Calu3 (cell line): ENCODE data around the gene TSNAX. TPM values are rescaled to one million over a fixed set of nuclear protein-coding genes. Genes with fewer than 3 reads are reported as not detected.

Source experiments
- BruUV-seq: library from RNA; stranded (reverse); fragments of 400-500 nt; replicated peaks from 2 replicates; lab custom pipeline; 2021; lab: Mats Ljungman, UMichigan
- CTCF ChIA-PET: fragments of 300-600 bp; sonication (Branson Sonifier 250); formaldehyde crosslinking; loops from one replicate; lab custom pipeline; 2022; ENCODE audit warnings: antibody characterized with exemption; lab: Charles Lee
- DNase-seq: peaks from one replicate; pipeline ENCODE4 v3.0.0; 2022
- H3K27ac Mint-ChIP-seq: one replicate; pipeline ENCODE4 v1.8.0; 2022; ENCODE audit warnings: mixed read lengths; ENCODE audit not compliant: unreplicated experiment
- H3K27me3 Mint-ChIP-seq: one replicate; pipeline ENCODE4 v1.8.0; 2022; ENCODE audit warnings: mixed read lengths; ENCODE audit not compliant: unreplicated experiment
- H3K36me3 Mint-ChIP-seq: one replicate; pipeline ENCODE4 v1.8.0; 2022; ENCODE audit warnings: mild to moderate bottlenecking, moderate library complexity, mixed read lengths; ENCODE audit not compliant: insufficient read depth, unreplicated experiment
- H3K4me1 Mint-ChIP-seq: one replicate; pipeline ENCODE4 v1.8.0; 2022; ENCODE audit warnings: mild to moderate bottlenecking, low read depth, mixed read lengths; ENCODE audit not compliant: unreplicated experiment
- H3K4me3 Mint-ChIP-seq: one replicate; pipeline ENCODE4 v1.8.0; 2022; ENCODE audit warnings: mild to moderate bottlenecking, low read depth, moderate library complexity, mixed read lengths; ENCODE audit not compliant: unreplicated experiment
- H3K9me3 Mint-ChIP-seq: one replicate; pipeline ENCODE4 v1.8.0; 2022; ENCODE audit warnings: low read depth, mixed read lengths; ENCODE audit not compliant: unreplicated experiment
- CTCF ChIP-seq: fragments of 200-600 bp; IDR thresholded peaks from one replicate; pipeline ENCODE4 v1.8.0; 2022; ENCODE audit warnings: antibody characterized with exemption; ENCODE audit not compliant: unreplicated experiment
- intact Hi-C: fragments of 100-400 bp; cut with micrococcal nuclease; formaldehyde crosslinking; loops from one replicate; pipeline ENCODE4 v1.10.0; 2022; ENCODE audit not compliant: unreplicated experiment
- total RNA-seq: library from RNA; stranded (reverse); gene quantifications from 2 replicates; pipeline ENCODE4 v1.2.3, GENCODE V29; 2022

The TSNAX gene
- total RNA-seq, 1 experiment from 2014 or later = 55.5 TPM

- no TSS peak for BruUV-seq
- TF ChIP-seq CTCF = no peak
- intact Hi-C loops = no loop called here
- no peaks in the 10 kb centered on the region for H3K27me3 Mint-ChIP-seq
- H3K4me3 Mint-ChIP-seq = no peak overlapping the region
- peaks cover 3% of the 10 kb centered on the region for H3K9me3 Mint-ChIP-seq
- H3K36me3 Mint-ChIP-seq = peaks cover 13% of the 10 kb centered on the region
- CTCF ChIA-PET = no interaction called here
- no peaks in the 10 kb centered on the region for H3K4me1 Mint-ChIP-seq
- H3K27ac Mint-ChIP-seq = no peak overlapping the region
- DNase-seq = no peak
These were observed 12.4 kb downstream of the TSNAX start for GRCh38 chr1:231540847-231541246.

- Mint-ChIP-seq H3K27me3 (no peaks in the 10 kb centered on the region), H3K36me3 (peaks cover 19% of the 10 kb centered on the region), H3K4me1 (no peaks in the 10 kb centered on the region), H3K9me3 (peaks cover 3% of the 10 kb centered on the region), H3K4me3 (no peak overlapping the region), H3K27ac (no peak overlapping the region)
- DNase-seq = no peak
- no peak for TF ChIP-seq CTCF
- intact Hi-C loops = no loop called here
- CTCF ChIA-PET = no interaction called here
- no TSS peak for BruUV-seq
These were observed 13.4 kb downstream of the TSNAX start for GRCh38 chr1:231541842-231542241.

- CTCF ChIA-PET = no interaction called here
- DNase-seq = no peak
- H3K4me1 Mint-ChIP-seq = no peaks in the 10 kb centered on the region
- H3K9me3 Mint-ChIP-seq = peaks cover 3% of the 10 kb centered on the region
- H3K4me3 Mint-ChIP-seq = no peak overlapping the region
- intact Hi-C loops = no loop called here
- BruUV-seq = no TSS peak
- no peak overlapping the region for H3K27ac Mint-ChIP-seq
- TF ChIP-seq CTCF = no peak
- no peaks in the 10 kb centered on the region for H3K27me3 Mint-ChIP-seq
- peaks cover 8% of the 10 kb centered on the region for H3K36me3 Mint-ChIP-seq
These were observed 16.6 kb downstream of the TSNAX start for GRCh38 chr1:231544943-231545592.

GRCh38 chr1:231546693-231547092 lies 18.2 kb downstream of the TSNAX start:
- no TSS peak for BruUV-seq
- H3K27ac Mint-ChIP-seq = no peak overlapping the region
- DNase-seq = no peak

More at GRCh38 chr1:231546693-231547092, 18.2 kb downstream of the TSNAX start:
- H3K4me1 Mint-ChIP-seq = no peaks in the 10 kb centered on the region
- no peak overlapping the region for H3K4me3 Mint-ChIP-seq
- CTCF ChIA-PET = interaction anchor here (0.5 kb wide), 1 partner anchor 1216 kb away, joined by 3 read pairs; no protein-coding TSS in a partner anchor
- TF ChIP-seq CTCF = no peak
- peaks cover 13% of the 10 kb centered on the region for H3K36me3 Mint-ChIP-seq
- H3K9me3 Mint-ChIP-seq = no peaks in the 10 kb centered on the region
- intact Hi-C loops = no loop called here
- H3K27me3 Mint-ChIP-seq = no peaks in the 10 kb centered on the region
